ENCODE results near the gene FANCE.

DNA sequence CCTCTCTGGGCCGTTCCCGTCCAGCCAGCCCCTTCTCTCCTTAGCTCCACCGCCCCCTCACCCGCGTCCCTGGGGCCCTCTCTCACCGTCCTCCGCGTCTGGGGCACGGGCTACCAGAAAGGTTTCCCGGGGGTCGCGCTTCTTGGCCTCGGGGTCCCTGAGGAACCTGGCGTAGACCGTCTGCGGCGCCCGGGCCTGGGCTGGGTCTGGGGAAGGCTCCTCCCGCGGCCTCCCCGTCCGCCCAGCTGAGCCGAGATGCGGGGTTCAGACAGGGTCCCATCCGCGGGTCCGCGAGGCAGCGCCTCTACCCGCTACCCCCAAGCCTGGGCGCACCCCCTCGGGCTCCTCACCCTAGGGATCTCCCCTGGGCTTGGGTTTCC lies 59.4 kb downstream of the FANCE start:
- TF ChIP-seq, protein P1, sequence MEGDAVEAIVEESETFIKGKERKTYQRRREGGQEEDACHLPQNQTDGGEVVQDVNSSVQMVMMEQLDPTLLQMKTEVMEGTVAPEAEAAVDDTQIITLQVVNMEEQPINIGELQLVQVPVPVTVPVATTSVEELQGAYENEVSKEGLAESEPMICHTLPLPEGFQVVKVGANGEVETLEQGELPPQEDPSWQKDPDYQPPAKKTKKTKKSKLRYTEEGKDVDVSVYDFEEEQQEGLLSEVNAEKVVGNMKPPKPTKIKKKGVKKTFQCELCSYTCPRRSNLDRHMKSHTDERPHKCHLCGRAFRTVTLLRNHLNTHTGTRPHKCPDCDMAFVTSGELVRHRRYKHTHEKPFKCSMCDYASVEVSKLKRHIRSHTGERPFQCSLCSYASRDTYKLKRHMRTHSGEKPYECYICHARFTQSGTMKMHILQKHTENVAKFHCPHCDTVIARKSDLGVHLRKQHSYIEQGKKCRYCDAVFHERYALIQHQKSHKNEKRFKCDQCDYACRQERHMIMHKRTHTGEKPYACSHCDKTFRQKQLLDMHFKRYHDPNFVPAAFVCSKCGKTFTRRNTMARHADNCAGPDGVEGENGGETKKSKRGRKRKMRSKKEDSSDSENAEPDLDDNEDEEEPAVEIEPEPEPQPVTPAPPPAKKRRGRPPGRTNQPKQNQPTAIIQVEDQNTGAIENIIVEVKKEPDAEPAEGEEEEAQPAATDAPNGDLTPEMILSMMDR (IDR thresholded peaks at IDR 0.05; ENCODE audit: low read depth, low read length, poor library complexity, severe bottlenecking), result no peak
- TF ChIP-seq EZH2phosphoT487 (IDR thresholded peaks at IDR 0.05; ENCODE audit: borderline replicate concordance, low read length), result no peak

Data from DOHH2 (cell line).